H9 (cell line): ENCODE results near the gene SNCB. TPM values are rescaled to one million over a fixed set of nuclear protein-coding genes. Genes with fewer than 3 reads are reported as not detected.

Experiments
- DNase-seq: peaks from one replicate; pipeline ENCODE4 v3.0.0-alpha.2; 2017
- H2AFZ ChIP-seq: one replicate; pipeline ENCODE4 v1.6.1; 2013; ENCODE audit warnings: mild to moderate bottlenecking, low read length, control low read depth, moderate library complexity
- H2AK5ac ChIP-seq: 2 replicates; pipeline ENCODE4 v1.6.1; 2013; ENCODE audit warnings: low read length, control low read depth, mixed read lengths; ENCODE audit not compliant: insufficient read length
- H2BK120ac ChIP-seq: one replicate; pipeline ENCODE4 v1.6.1; 2013; ENCODE audit warnings: low read depth, mild to moderate bottlenecking, low read length, control low read depth, inconsistent platforms; ENCODE audit not compliant: poor library complexity, severe bottlenecking
- H2BK12ac ChIP-seq: 2 replicates; pipeline ENCODE4 v1.6.1; 2013; ENCODE audit warnings: low read length, control low read depth, mixed read lengths, low read depth; ENCODE audit not compliant: insufficient read length
- H2BK15ac ChIP-seq: 2 replicates; pipeline ENCODE4 v1.6.1; 2013; ENCODE audit warnings: low read depth, low read length, control low read depth
- H2BK20ac ChIP-seq: one replicate; pipeline ENCODE4 v1.6.1; 2013; ENCODE audit warnings: low read depth, mild to moderate bottlenecking, low read length, control low read depth, inconsistent platforms; ENCODE audit not compliant: poor library complexity, severe bottlenecking
- H2BK5ac ChIP-seq: 2 replicates; pipeline ENCODE4 v1.6.1; 2013; ENCODE audit warnings: low read length, control low read depth, mixed read lengths; ENCODE audit not compliant: insufficient read length
- H3K14ac ChIP-seq: 2 replicates; pipeline ENCODE4 v1.6.1; 2013; ENCODE audit warnings: low read length, control low read depth; ENCODE audit not compliant: insufficient read depth
- H3K18ac ChIP-seq: 2 replicates; pipeline ENCODE4 v1.6.1; 2013; ENCODE audit warnings: low read depth, mild to moderate bottlenecking, mixed read lengths, low read length, control low read depth; ENCODE audit not compliant: insufficient read length
- H3K23ac ChIP-seq: 2 replicates; pipeline ENCODE4 v1.6.1; 2013; ENCODE audit warnings: low read length, control low read depth, mixed read lengths, low read depth; ENCODE audit not compliant: insufficient read length
- H3K23me2 ChIP-seq: 2 replicates; pipeline ENCODE4 v1.6.1; 2013; ENCODE audit warnings: low read depth, mild to moderate bottlenecking, mixed read lengths, low read length, control low read depth; ENCODE audit not compliant: insufficient read length, poor library complexity, severe bottlenecking
- H3K27ac ChIP-seq: 2 replicates; pipeline ENCODE4 v1.5.1; 2013; ENCODE audit warnings: low read length, control low read depth, mixed read lengths, low read depth; ENCODE audit not compliant: insufficient read length
- H3K27me3 ChIP-seq: 2 replicates; pipeline ENCODE4 v1.6.1; 2013; ENCODE audit warnings: low read length, control low read depth, inconsistent platforms; ENCODE audit not compliant: insufficient read depth
- H3K4ac ChIP-seq: 2 replicates; pipeline ENCODE4 v1.6.1; 2013; ENCODE audit warnings: low read depth, mild to moderate bottlenecking, control low read depth, inconsistent platforms, low read length, moderate library complexity
- H3K4me1 ChIP-seq: 2 replicates; pipeline ENCODE4 v1.6.1; 2013; ENCODE audit warnings: low read length, control low read depth, inconsistent platforms; ENCODE audit not compliant: insufficient read depth
- H3K4me2 ChIP-seq: 2 replicates; pipeline ENCODE4 v1.6.1; 2013; ENCODE audit warnings: low read length, control low read depth, mixed read lengths; ENCODE audit not compliant: insufficient read length, insufficient read depth
- H3K56ac ChIP-seq: 2 replicates; pipeline ENCODE4 v1.6.1; 2013; ENCODE audit warnings: low read depth, mild to moderate bottlenecking, mixed read lengths, low read length, control low read depth; ENCODE audit not compliant: insufficient read length
- H3K79me1 ChIP-seq: 2 replicates; pipeline ENCODE4 v1.6.1; 2013; ENCODE audit warnings: low read depth, mild to moderate bottlenecking, moderate library complexity, low read length, control low read depth, inconsistent platforms; ENCODE audit not compliant: insufficient read depth, poor library complexity, severe bottlenecking
- H3K79me2 ChIP-seq: 2 replicates; pipeline ENCODE4 v1.6.1; 2013; ENCODE audit warnings: low read length, control low read depth, inconsistent platforms; ENCODE audit not compliant: insufficient read depth
- H3K9ac ChIP-seq: 2 replicates; pipeline ENCODE4 v1.6.1; 2013; ENCODE audit warnings: low read length, control low read depth, mixed read lengths; ENCODE audit not compliant: insufficient read length; ENCODE audit errors: extremely low read depth
- H3K9me3 ChIP-seq: one replicate; pipeline ENCODE4 v1.6.1; 2013; ENCODE audit warnings: low read depth, low read length, inconsistent platforms; ENCODE audit not compliant: control insufficient read depth
- H3T11ph ChIP-seq: one replicate; pipeline ENCODE4 v1.6.1; 2013; ENCODE audit warnings: mild to moderate bottlenecking, low read length, control low read depth, inconsistent platforms
- H4K20me1 ChIP-seq: one replicate; pipeline ENCODE4 v1.6.1; 2013; ENCODE audit not compliant: control insufficient read depth, insufficient read length, insufficient read depth
- H4K5ac ChIP-seq: 2 replicates; pipeline ENCODE4 v1.6.1; 2013; ENCODE audit warnings: low read depth, mild to moderate bottlenecking, mixed read lengths, low read length, control low read depth; ENCODE audit not compliant: insufficient read length
- H4K8ac ChIP-seq: replicated peaks from 2 replicates; pipeline ENCODE4 v1.6.1; 2013; ENCODE audit warnings: low read length, control low read depth, mixed read lengths, low read depth; ENCODE audit not compliant: insufficient read length
- H4K91ac ChIP-seq: 2 replicates; pipeline ENCODE4 v1.6.1; 2013; ENCODE audit warnings: low read depth, mild to moderate bottlenecking, moderate library complexity, mixed read lengths, low read length, control low read depth; ENCODE audit not compliant: insufficient read length
- H3K27ac Mint-ChIP-seq, 3 experiments: 2 replicates in 2 of 3; 3 replicates in 1 of 3; pipeline ENCODE4 v1.8.0; 2020 to 2021; ENCODE audit warnings: mixed read lengths in 3 of 3, mild to moderate bottlenecking in 1 of 3, moderate library complexity in 1 of 3
- H3K27me3 Mint-ChIP-seq: 2 replicates; pipeline ENCODE4 v1.8.0; 2021; ENCODE audit warnings: low read depth, mild to moderate bottlenecking, moderate library complexity, mixed read lengths
- H3K36me3 Mint-ChIP-seq, 3 experiments: 2 replicates in 2 of 3; 3 replicates in 1 of 3; pipeline ENCODE4 v1.8.0; 2020 to 2021; ENCODE audit warnings: low read depth in 3 of 3, mixed read lengths in 3 of 3; ENCODE audit not compliant: insufficient read depth in 1 of 3
- H3K4me1 Mint-ChIP-seq, 2 experiments: 2 replicates each; pipeline ENCODE4 v1.8.0; 2020; ENCODE audit warnings: mixed read lengths in 2 of 2
- H3K4me3 Mint-ChIP-seq, 2 experiments: 2 replicates in 1 of 2; 3 replicates in 1 of 2; pipeline ENCODE4 v1.8.0; 2020 to 2021; ENCODE audit warnings: mild to moderate bottlenecking in 2 of 2, mixed read lengths in 2 of 2, moderate library complexity in 1 of 2
- H3K9me3 Mint-ChIP-seq, 2 experiments: 2 replicates in 1 of 2; 3 replicates in 1 of 2; pipeline ENCODE4 v1.8.0; 2020; ENCODE audit warnings: mild to moderate bottlenecking in 2 of 2, mixed read lengths in 2 of 2, moderate library complexity in 1 of 2
- WGBS: extraction: QIAGEN DNeasy Blood & Tissue Kit; methylation state at CpG from one replicate; pipeline ENCODE4 v1.1.7; 2013; ENCODE audit warnings: missing lambda C conversion rate, low lambda C conversion rate, mixed read lengths; ENCODE audit not compliant: insufficient read length; ENCODE audit errors: extremely low coverage; 5-methylcytosine and 5-hydroxymethylcytosine counted together
- total RNA-seq: library from RNA; stranded (reverse); gene quantifications from 2 replicates; pipeline ENCODE4 v1.2.1, GENCODE V29; 2021
- TF ChIP-seq, protein P1 (sequence below): fragments of 200-600 bp; sonication (generic); conservative IDR thresholded peaks from 3 replicates; pipeline ENCODE4 v1.8.0; 2021; ENCODE audit warnings: antibody characterized with exemption, mild to moderate bottlenecking

SNCB gene
- total RNA-seq, 1 experiment from 2014 or later: 3.5 TPM

DNA sequence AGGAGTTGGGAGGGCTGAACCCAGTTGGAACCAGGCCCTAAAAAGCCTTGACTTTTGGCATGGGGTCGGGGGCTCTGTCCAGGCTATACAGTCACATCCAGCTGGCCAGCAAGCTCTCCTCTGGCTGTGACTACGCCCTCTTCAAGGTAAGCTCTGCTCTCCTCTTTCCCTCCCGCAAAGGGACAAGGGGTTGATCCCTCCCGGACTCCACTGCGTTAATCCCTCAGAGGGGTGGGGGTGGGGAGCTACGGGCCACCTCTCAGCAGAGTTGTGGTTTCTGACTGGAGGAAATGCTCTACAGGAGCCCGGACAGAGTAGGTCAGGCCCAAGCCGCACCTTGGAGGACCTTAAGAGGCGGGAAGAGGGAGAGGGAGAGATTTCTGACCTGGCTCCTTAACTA, 14.0 kb upstream of the SNCB start:
- Histone ChIP-seq H2BK15ac (no peak overlapping the region), H3K4me2 (no peak overlapping the region), H3K23me2 (peaks cover 10% of the 10 kb centered on the region), H3K4me1 (no peaks in the 10 kb centered on the region; the same call in 1 of the 2 replicates), H3K14ac (no peak overlapping the region), H2AFZ (no peak overlapping the region), H3K27me3 (no peaks in the 10 kb centered on the region), H3K23ac (no peak overlapping the region), H2BK120ac (no peak overlapping the region), H3K4ac (no peak overlapping the region), H2BK12ac (no peak overlapping the region), H2BK5ac (no peak overlapping the region), H3K18ac (no peak overlapping the region), H3K56ac (no peak overlapping the region), H3K9me3 (no peaks in the 10 kb centered on the region), H3K27ac (no peak overlapping the region), H3T11ph (no peak overlapping the region), H2AK5ac (no peak overlapping the region), H4K8ac (no peak overlapping the region), H2BK20ac (no peak overlapping the region), H4K5ac (no peak overlapping the region), H4K20me1 (no peaks in the 10 kb centered on the region), H3K79me1 (no peaks in the 10 kb centered on the region), H4K91ac (no peak overlapping the region), H3K9ac (no peak overlapping the region), H3K79me2 (no peaks in the 10 kb centered on the region)
- H3K4me3 Mint-ChIP-seq: no peak overlapping the region
- no peak for DNase-seq
- WGBS: no CpG with 5 or more reads among the region's 9 CpGs
- H3K9me3 Mint-ChIP-seq: no peaks in the 10 kb centered on the region; a peak in 1 of 5 replicates
- peaks cover 46 to 62% of the 10 kb centered on the region in 2 experiments for H3K4me1 Mint-ChIP-seq
- H3K27ac Mint-ChIP-seq: no peak overlapping the region
- H3K27me3 Mint-ChIP-seq: peaks cover 6% of the 10 kb centered on the region
- H3K36me3 Mint-ChIP-seq: no peaks in the 10 kb centered on the region; a peak in 1 of 7 replicates
- TF ChIP-seq, protein P1, sequence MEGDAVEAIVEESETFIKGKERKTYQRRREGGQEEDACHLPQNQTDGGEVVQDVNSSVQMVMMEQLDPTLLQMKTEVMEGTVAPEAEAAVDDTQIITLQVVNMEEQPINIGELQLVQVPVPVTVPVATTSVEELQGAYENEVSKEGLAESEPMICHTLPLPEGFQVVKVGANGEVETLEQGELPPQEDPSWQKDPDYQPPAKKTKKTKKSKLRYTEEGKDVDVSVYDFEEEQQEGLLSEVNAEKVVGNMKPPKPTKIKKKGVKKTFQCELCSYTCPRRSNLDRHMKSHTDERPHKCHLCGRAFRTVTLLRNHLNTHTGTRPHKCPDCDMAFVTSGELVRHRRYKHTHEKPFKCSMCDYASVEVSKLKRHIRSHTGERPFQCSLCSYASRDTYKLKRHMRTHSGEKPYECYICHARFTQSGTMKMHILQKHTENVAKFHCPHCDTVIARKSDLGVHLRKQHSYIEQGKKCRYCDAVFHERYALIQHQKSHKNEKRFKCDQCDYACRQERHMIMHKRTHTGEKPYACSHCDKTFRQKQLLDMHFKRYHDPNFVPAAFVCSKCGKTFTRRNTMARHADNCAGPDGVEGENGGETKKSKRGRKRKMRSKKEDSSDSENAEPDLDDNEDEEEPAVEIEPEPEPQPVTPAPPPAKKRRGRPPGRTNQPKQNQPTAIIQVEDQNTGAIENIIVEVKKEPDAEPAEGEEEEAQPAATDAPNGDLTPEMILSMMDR: no peak
